Hematopoietic multipotent progenitor cell treated with erythropoietin and hydrocortisone succinate and interleukin-3 and kit ligand, for 15 days (in vitro differentiated cells): ENCODE measurements around the gene CALY.

ENCODE experiments used
- DNase-seq: peaks from one replicate; pipeline ENCODE4 v3.0.0-alpha.2; 2015; ENCODE audit warnings: low spot score

Gene CALY

DNA sequence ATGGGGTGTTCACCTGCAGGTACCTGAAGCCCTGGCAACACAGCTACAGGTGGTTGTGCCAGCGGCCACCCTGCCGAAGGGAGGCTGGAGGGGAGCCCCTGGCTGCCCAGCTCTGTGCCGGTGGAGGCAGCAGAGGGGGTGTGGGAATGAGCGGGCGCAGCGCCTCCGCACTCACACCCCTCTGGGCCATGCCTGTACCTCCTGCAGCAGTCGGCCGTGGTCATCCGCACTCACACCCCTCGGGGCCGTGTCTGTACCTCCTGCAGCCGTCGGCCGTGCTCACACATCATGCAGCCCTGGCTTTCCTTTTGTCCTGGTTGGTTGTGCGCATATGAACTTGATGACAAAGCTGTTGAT is 26.3 kb downstream of the CALY start:
- no peak for DNase-seq

DNA sequence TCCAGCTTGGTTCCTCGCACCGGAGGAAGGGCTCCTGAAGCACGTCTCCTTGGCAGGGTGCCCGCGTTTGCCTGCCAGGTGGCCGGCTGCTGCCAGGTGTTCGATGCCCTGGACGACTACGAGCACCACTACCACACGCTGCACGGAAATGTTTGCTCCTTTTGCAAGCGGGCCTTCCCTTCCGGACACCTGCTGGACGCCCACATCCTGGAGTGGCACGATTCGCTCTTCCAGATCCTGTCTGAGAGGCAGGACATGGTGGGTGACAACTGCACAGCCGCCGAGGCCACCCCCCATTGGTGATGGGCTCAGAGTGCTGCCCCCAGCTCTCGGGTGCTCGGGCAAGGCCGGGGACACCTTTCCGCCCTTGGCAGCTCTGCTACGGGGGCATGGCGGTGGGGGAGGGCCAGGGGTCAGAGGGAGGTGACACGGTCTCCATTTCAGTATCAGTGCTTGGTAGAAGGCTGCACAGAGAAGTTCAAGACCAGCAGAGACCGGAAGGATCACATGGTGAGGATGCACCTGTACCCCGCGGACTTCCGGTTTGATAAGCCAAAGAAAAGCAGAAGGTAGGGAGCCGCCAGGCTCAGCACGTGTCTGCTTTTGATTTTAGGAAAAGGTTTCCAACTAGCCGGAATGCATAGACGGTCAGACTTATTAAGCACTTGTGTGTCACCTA is 26.8 kb downstream of the CALY start:
- no peak for DNase-seq

DNA sequence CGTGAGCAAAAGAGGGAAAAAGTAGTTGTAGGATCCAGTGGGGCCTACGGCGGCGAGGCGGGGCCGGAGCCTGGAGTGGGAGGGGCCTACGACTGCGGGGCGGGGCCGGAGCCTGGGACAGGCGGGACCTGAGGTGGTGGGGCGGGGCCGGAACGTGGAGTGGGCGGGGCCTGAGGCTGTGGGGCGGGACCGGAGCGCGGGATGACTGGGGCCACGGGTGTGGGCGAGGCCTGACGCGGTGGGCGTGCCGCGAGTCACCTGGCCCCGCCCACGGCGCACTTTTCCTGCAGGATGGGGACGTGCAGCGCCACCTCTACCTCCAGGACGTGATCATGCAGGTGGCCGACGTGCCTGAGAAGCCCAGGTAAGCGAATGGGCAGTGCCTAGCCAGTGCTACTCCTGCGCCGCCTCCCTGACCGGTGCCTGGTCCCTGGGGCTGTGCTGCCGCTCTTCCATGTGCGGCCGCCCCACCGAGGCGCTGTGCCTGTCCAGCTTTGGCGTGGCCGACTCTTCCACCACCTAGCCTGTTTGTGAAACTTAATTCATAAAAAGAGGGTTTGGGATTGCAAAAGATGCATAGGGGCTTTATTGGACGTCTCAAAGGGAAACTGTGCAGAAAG is 27.5 kb downstream of the CALY start:
- peak; percentile 89 for DNase-seq

DNA sequence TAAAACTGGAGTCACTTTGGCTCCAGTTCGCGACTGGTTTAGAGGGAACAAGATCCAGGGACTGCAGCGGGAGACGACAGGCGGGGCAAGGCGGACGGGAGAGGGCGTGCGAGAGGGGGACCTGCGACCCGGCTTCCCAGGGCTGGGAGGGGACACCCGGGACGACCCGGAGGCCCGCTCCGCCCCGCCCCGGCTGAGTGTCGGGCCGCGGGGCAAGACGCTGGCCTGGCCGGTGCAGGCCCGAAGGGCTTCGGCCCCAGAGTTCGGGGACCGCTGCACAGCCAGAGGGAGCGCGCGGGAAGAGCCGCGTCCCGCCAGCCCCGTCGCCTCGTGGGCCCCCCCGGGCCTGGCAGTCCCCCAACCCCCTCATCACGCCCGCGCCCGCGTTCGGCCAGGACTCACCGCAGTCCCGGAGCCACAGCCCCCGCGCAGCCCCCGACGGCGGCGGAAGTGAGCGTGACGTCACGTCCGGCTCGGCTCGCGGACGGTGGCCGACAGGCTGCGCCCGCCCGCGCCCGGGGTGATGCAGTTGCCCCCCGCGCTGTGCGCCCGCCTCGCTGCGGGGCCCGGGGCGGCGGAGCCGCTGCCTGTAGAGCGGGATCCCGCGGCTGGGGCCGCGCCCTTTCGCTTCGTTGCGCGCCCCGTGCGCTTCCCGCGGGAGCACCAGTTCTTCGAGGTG is 28.1 kb downstream of the CALY start, which contains the start of the genes TUBGCP2 and ZNF511:
TUBGCP2 (minus strand) TSS at position 452 of the 679 bp plus-strand sequence. CDS start 5,931 bp downstream, outside the sequence.
ZNF511 (plus strand) TSS at position 494 of the 679 bp plus-strand sequence; CDS start at position 524, 30 bp downstream.
- DNase-seq: peak; percentile 86

DNA sequence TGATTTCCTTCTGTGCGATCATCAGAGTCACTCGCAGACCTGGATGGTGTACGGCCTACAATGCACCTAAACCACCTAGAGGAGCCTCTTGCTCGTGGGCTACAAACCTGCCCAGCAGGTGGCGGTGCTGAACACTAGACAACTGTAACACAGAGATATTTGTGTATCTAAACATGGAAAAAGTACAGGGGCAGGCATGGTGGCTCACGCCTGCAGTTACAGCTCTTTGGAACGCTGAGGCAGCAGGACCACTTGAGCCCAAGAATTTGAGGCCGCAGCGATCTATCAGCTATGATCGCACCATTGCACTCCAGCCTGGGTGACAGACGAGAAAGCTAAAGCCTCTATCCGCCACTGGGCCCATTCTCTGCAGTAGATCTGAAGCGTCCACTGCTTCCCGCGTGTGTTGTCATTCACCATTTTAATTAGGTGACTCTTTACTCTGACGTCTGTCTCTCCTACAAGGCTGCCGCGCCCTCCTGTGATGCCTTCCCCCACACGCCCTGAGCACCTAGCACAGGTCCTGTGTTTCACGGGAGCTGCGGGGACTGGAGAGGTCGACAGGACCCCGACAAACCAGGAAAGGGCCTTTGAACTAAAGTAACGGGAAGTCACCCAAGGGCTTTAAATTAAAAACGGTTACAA is 28.8 kb downstream of the CALY start:
- peak; percentile 80 for DNase-seq

DNA sequence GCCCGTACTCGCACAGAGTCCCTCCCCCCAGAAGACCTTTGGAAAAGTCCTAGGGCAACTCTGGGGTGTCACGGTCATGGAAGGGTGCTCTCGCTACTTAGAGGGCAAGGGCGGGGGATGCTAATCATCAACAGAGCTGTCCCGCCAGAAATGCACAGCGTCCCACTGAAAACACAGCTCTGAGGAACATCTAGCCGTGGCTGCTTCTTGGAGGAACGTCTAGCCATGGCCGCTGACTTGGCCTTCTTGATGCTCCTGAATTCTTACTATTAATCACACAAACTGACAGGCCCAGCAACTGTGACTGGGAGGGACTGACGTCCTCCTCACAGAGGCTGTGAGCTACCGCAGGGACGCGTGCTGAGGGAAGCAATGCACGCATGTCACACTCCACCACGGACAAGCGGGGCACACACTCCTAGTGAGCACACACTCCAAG is 29.7 kb downstream of the CALY start:
- DNase-seq: no peak

DNA sequence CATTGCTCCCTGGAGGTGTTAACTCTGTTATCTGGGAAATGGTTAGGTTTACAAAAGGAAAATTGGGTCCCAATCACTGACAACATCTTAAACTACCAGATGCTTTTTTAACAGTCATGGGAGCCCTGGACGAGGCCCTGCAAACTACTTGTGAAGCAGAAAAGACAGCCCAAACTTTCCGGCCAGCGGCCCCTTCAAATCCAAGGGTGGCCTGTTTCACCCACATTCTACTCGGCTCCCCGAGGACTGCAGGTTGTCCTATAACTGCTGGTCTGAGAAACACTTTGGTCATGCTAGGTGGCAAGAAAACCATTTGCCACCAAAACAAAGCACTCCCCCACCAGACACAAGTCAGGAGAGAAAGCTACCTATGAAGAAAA is 30.6 kb downstream of the CALY start:
- no peak for DNase-seq

DNA sequence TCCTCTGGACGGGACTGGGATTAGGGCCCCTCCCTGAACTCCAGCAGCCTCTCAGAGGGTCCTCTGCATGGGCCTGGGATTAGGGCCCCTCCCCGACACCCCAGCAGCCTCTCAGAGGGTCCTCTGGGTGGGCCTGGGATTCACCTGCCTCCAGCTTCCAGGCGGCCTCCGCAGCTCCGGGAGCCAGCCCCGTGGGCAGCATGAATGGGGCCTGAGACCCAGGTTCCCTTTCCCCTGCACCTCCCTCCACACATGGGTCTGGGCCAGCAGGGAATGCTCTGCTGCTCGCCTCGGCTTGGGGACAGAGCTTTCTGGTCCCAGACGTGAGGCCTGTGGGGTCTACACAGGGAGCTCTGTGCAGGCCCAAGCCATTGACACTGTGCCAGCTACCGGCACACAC is 33.5 kb downstream of the CALY start:
- no peak for DNase-seq

DNA sequence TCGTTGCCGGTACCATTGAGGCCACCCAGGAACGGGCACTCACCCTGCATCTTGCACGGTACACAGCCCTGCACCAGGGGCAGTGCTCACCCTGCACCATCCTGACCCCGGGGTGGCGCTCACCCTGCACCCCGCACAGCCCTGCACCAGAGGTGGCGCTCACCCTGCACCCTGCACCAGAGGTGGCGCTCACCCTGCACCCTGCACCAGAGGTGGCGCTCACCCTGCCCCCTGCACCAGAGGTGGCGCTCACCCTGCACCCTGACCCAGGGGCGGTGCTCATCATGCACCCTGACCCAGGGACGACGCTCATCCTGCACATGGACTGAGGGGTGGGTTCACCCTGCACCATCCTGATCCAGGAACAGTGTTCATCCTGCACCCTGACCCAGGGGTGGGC is 34.5 kb downstream of the CALY start:
- no peak for DNase-seq

DNA sequence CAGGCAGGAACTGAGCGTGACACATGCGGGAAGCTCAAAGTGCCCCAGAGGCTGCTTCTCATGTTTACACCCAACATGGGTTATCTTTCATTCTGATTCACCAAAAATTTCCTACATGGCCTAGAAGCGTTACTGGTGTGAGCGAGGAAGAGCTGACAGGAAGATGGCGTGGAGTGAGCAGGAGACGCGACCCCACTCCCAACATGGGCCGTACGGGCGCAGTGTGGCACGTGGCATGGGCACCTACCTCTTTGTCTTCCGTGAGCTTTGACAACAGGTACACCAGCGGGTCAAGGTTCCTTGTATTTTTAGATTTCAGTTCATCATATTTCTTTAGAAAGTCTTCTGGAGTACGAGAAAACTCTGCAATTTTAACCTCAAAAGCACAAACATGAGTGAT is 37.0 kb downstream of the CALY start:
- no peak for DNase-seq

DNA sequence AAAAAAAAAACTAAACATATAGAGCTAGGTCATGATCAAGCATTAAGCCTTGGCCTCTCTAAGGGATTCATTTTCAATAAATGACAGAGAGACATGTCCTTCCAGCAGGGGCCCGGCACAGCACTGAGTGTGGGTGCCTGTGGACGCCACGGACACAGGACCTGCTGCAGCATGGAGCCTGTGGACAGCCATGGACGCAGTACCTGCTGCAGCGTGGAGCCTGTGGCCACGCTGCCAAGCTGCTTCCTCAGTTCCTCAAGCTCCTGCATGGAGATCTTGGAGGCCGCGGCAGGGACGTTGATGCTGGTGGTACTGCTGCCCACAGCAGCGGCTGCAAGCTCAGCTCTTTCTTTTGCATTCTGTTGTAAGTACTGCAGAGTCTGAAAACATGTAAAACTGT is 37.5 kb downstream of the CALY start:
- no peak for DNase-seq

DNA sequence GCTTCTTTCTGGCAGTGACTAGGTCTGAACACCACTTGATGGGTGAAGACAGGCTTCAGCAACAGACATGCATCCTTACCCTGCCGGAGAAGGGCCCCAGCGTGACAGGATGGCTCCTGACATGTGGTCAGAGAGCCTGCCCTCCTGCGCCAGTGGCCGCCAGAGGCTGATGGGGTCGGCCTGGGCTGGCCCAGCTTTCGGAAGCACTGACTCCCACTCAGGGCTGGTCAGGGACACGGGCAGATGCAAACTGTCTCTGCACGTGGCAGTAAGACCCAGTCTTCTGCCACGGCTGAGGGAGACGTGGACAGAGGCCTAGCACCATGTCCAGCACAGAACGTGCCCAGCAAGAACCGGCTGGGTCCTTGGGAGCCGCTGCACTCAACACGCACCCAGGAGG is 38.2 kb downstream of the CALY start:
- DNase-seq: no peak

DNA sequence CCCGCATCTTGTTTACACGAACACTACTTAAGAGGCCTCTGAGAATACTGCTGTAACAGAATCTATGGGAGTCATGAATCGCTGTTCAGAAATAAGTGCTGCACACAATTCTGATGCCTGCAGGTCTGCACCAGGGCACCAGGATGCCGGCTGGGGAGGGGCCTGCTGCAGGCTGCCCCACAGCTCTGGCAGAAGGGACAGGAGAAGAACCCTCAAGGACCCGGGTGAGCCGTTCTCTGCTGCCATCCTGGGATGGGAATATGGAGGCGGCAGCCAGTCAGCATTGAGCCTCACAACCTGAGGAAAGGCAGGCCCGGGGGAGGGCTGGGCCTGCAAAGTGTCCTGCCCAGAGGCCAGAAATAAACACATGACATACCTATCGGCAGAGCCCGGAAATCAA is 39.2 kb downstream of the CALY start:
- no peak for DNase-seq

DNA sequence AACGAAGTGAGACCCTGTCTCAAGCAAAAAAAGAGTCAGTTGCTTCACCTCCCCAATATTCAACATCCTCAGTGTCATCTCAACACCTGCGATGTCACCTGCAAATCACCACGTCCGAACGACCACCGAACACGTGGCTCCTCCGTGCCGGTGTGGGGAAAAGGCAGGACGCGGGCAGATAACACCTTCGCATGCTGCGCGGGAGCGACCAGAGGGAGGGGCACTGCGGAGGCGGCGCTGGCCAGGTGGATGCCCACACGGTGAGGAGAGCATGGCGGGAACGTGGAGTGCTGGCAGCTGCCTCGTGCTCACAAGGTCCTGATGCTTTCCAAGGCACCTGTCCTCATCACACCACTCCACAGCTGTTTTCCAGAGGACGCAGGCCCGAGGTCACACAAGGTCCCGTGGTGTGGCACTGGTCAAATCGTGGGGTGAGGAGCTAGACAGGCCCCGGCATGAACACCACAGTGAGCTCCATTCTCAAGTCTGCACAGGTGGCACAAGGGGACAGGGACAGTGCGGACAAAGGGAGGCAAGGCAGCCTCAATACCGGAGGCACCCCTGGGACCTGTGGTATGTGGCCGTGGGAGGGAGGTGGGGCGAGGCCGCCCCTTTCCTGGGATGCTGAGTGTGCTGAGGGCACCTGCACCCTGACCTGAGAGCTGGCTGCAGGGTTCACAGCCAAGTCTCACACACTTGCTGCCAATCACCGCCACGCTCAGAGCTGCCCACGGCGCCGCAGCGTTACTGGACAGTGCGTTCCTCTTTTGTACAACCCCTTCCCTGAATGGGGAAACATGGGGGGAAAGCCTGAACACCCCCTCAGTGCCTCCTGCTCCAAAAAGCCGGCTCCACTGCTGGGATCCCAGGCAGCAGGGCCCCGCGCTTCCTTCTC is 41.0 kb downstream of the CALY start:
- no peak for DNase-seq

DNA sequence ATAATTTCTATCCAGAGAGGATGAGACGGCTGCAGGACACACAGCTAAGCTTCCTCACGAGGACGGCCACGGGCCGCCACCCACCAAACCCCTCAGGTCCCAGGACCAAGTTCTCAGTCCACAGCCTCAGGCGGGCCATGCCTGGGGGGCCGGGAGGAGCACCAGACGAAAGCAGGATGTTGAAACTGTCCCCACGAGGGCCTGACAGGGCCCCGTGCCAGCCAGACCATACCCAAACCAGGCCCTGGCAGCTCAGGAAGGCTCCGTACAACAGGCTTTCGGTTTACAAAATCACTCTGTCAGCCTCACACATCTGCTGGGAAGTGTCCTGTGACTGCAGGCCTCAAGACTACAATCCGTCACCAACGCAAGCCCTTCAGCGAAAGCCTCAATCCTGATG is 42.5 kb downstream of the CALY start:
- DNase-seq: no peak

DNA sequence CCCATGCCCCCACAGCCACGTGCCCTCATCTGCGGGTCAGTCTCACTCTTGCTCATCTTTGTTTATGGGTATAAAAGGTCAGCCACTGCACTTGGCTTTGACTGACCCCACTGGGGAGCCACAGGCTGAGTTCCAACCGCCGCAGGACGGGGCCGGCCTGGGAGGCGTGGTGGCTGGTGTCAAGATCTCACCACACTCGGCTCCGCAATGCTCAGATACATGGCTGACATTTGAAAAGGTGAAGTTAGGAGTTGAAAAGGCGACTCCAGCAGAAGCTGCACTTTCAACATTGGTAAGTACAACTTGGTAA is 42.9 kb downstream of the CALY start:
- DNase-seq: no peak

DNA sequence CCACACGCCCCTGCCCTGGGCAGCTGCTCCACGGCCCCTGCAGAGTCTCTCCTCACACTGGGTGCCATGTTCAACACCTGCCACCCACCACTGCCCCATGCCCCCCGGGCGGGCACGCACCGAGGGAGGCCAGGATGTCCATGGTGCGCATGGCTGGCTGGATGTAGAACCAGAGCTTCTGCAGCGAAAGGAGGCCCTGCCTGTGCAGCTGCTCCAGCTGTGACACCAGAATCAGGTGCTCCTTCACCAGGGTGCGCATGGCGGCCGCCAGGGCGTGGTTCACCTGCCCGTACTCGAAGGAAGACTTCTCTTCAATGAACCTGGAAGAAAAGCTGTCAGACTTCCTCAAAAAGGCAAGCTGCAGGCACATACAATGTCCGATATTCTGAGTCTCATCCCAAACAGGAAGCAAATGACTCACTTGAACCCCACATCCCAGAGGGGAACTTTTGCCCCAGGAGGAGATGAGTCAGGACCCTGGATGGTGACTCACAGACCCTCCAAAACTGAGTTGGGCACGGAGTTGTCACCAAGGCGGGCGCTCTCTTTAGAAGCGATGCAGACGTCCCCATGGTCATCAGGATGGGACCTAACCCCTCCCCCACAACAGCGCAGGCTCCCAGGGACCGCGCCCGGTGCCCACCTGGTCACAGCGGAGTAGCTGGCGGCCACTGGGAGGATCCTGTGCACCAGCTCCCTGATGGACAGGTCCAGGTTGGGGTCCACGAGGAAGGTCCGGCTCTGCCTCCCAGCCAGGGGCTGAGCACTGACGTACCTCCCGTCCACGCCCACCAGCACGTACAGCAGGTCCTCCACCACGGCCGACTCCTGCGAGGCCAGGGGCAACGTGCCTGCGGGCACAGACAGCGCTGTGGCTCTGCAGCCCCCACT is 43.5 kb downstream of the CALY start:
- no peak for DNase-seq

DNA sequence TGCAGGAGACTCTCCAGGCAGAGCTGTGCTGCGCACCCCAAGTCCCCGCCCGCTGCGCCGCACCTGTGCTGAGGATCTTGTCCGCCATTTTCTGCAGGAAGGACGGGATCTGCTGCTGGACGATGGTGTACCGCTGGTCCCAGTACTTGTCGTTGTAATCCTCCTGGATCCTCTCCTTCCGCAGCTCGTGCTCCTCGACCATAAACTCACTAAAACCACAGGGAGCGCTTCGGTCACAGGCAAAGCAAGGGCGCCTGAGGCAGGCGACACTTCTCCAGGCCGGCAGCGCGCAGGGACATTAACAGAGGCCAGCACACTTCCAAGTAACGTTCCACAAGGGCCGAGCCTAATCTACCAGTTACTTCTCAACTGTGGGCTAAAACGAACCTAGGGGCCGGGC is 46.9 kb downstream of the CALY start:
- no peak for DNase-seq

DNA sequence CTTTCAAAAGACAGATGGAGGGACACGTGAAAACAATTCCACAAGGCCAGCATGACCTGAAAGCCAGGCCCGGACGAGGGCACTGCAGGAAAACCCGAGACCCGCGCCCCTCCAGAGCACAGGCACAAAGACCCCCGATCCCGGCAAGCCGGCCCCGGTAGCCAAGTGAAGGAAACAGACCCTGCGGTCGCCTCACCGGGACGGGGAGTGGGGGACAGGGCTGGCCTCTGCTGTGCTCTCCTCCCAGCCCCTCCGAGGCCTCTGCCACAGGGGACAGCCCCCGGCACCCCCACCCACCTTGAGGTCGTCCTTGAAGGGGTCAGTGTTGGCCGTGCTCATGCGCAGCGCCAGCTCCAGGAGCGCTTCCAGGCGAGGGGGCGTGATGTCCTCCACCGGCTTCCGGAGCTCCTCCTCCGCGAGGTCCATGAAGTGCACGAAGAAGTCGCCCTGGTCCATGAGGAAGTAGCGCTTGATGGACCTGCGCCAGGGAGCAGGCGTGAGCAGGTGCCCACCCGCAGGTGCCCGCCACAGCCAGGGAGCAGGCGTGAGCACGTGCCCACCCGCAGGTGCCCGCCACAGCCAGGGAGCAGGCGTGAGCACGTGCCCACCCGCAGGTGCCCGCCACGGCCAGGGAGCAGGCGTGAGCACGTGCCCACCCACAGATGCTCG is 48.7 kb downstream of the CALY start:
- DNase-seq: no peak

DNA sequence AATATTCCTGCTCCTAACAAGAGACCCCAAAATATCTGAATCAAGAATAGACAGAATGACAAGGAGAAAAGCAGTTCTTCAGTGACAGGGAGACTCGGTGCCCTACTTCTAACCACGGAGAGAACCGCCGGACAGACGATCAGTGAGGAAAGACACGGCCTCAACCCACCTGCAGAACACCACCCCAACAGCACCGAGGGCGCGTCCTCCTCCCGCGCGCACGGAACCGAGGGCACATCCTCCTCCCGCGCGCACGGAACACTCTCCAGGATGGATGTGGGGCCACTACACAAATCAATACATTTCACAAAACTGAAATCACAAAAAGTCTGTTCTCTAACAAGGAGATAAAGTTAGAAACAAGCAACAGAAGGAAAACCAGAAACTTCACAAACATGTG is 50.3 kb downstream of the CALY start:
- DNase-seq: no peak
